SK-N-SH (cell line): ENCODE results near the gene PPP2R5C. TPM values are rescaled to one million over a fixed set of nuclear protein-coding genes. Genes with fewer than 3 reads are reported as not detected.

Source experiments
- CTCF ChIA-PET: fragments of 300-600, 350-600 bp; formaldehyde crosslinking; extraction: SDS; loops from one replicate; lab custom pipeline; 2021; lab: Yijun Ruan, JAX
- POLR2A ChIA-PET: fragments of 350-600 bp; sonication (Branson Sonifier 250); formaldehyde crosslinking; extraction: SDS; loops from one replicate; lab custom pipeline; 2020; ENCODE audit warnings: antibody characterized with exemption, inconsistent platforms; lab: Yijun Ruan, JAX
- DNase-seq: peaks from one replicate; pipeline ENCODE4 v3.0.0; 2012
- H2AFZ ChIP-seq: fragments of 200-600 bp; sonication (generic); 2 replicates; pipeline ENCODE4 v1.8.1; 2016; ENCODE audit warnings: antibody characterized with exemption, mild to moderate bottlenecking, low read depth
- H3F3A ChIP-seq: fragments of 200-600 bp; sonication (generic); replicated peaks from 2 replicates; pipeline ENCODE3; 2016; ENCODE audit warnings: antibody characterized with exemption, mild to moderate bottlenecking; ENCODE audit not compliant: insufficient read depth
- H3K27ac ChIP-seq, 2 experiments: fragments of 200-500 bp in 1 of 2; fragments of 200-600 bp in 1 of 2; sonication (Bioruptor generic) in 1 of 2; sonication (generic), shearing (Covaris generic) in 1 of 2; 2 replicates each; pipeline versions ENCODE4 v1.5.1 to v1.6.1; 2014 to 2016; ENCODE audit warnings: low read depth in 2 of 2, inconsistent platforms in 1 of 2, low read length in 1 of 2, mild to moderate bottlenecking in 1 of 2, mixed read lengths in 1 of 2
- H3K27me3 ChIP-seq: fragments of 200-600 bp; sonication (generic), shearing (Covaris generic); 2 replicates; pipeline ENCODE4 v1.6.1; 2016; ENCODE audit warnings: mixed run types; ENCODE audit not compliant: insufficient read depth
- H3K36me3 ChIP-seq, 2 experiments: fragments of 200-500 bp in 1 of 2; fragments of 200-600 bp in 1 of 2; sonication (Bioruptor generic) in 1 of 2; sonication (generic) in 1 of 2; replicated peaks in 1 of 2; 2 replicates each; pipeline versions ENCODE3 to v1.5.1; 2014 to 2016; ENCODE audit warnings: low read length in 1 of 2, mild to moderate bottlenecking in 1 of 2; ENCODE audit not compliant: insufficient read depth in 2 of 2, control insufficient read depth in 1 of 2
- H3K4me1 ChIP-seq, 2 experiments: fragments of 200-500 bp in 1 of 2; fragments of 200-600 bp in 1 of 2; sonication (Bioruptor generic) in 1 of 2; sonication (generic), shearing (Covaris generic) in 1 of 2; 2 replicates each; pipeline versions ENCODE4 v1.5.1 to v1.6.1; 2014 to 2016; ENCODE audit warnings: low read depth in 1 of 2, low read length in 1 of 2, mixed run types in 1 of 2; ENCODE audit not compliant: insufficient read depth in 2 of 2, control insufficient read depth in 1 of 2
- H3K4me2 ChIP-seq: fragments of 200-600 bp; sonication (generic), shearing (Covaris generic); 2 replicates; pipeline ENCODE4 v1.6.1; 2017; ENCODE audit warnings: mixed run types
- H3K4me3 ChIP-seq, 2 experiments: fragments of 200-500 bp in 1 of 2; fragments of 200-600 bp in 1 of 2; sonication (Bioruptor generic) in 1 of 2; sonication (generic), shearing (Covaris generic) in 1 of 2; 2 replicates each; pipeline versions ENCODE4 v1.5.1 to v1.8.1; 2014 to 2016; ENCODE audit warnings: low read depth in 2 of 2, inconsistent platforms in 1 of 2, low read length in 1 of 2, mild to moderate bottlenecking in 1 of 2, mixed read lengths in 1 of 2, moderate library complexity in 1 of 2
- H3K79me2 ChIP-seq: fragments of 200-600 bp; sonication (generic); 2 replicates; pipeline ENCODE4 v1.8.1; 2017; ENCODE audit warnings: mild to moderate bottlenecking; ENCODE audit not compliant: insufficient read depth
- H3K9ac ChIP-seq: fragments of 200-600 bp; sonication (generic); 2 replicates; pipeline ENCODE4 v1.6.1; 2017; ENCODE audit warnings: mixed run types
- H3K9me2 ChIP-seq: fragments of 200-600 bp; sonication (generic); 2 replicates; pipeline ENCODE4 v1.6.1; 2017; ENCODE audit warnings: mixed run types
- H3K9me3 ChIP-seq: fragments of 200-600 bp; sonication (generic); 2 replicates; pipeline ENCODE4 v1.6.1; 2017; ENCODE audit warnings: mixed run types, mild to moderate bottlenecking, moderate library complexity
- H4K20me1 ChIP-seq: fragments of 200-600 bp; sonication (generic); 2 replicates; pipeline ENCODE4 v1.6.1; 2017; ENCODE audit warnings: mild to moderate bottlenecking, mixed run types; ENCODE audit not compliant: insufficient read depth
- CHD2 ChIP-seq: fragments of 150-350 bp; IDR thresholded peaks from 2 replicates; pipeline ENCODE4 v1.6.1; 2018; ENCODE audit warnings: low read length; ENCODE audit not compliant: partially characterized antibody
- GABPA ChIP-seq: IDR thresholded peaks from 2 replicates; pipeline ENCODE4 v1.4.0; 2012; ENCODE audit warnings: low read depth, mild to moderate bottlenecking
- GATA2 ChIP-seq: sonication (generic); formaldehyde crosslinking; IDR thresholded peaks from 2 replicates; pipeline ENCODE4 v1.5.0; 2020; ENCODE audit warnings: mild to moderate bottlenecking, missing genetic modification reagents
- IRF3 ChIP-seq: fragments of 150-350 bp; IDR thresholded peaks from 2 replicates; pipeline ENCODE4 v1.6.1; 2016; ENCODE audit warnings: mild to moderate bottlenecking, low read depth, low read length
- JUND ChIP-seq: IDR thresholded peaks from 2 replicates; pipeline ENCODE4 v1.4.0; 2012
- MAX ChIP-seq: IDR thresholded peaks from 2 replicates; pipeline ENCODE4 v1.4.0; 2012; ENCODE audit warnings: low read depth
- MEF2A ChIP-seq: IDR thresholded peaks from 2 replicates; pipeline ENCODE4 v1.4.0; 2012; ENCODE audit warnings: low read depth, borderline replicate concordance
- NFIC ChIP-seq: IDR thresholded peaks from 2 replicates; pipeline ENCODE4 v1.4.0; 2012; ENCODE audit warnings: borderline replicate concordance
- NRF1 ChIP-seq: IDR thresholded peaks from 2 replicates; pipeline ENCODE4 v1.6.1; 2012; ENCODE audit warnings: low read depth, mild to moderate bottlenecking, low read length
- RXRA ChIP-seq: IDR thresholded peaks from 2 replicates; pipeline ENCODE4 v1.4.0; 2012; ENCODE audit warnings: low read depth, mild to moderate bottlenecking, borderline replicate concordance
- SIN3A ChIP-seq: IDR thresholded peaks from 2 replicates; pipeline ENCODE4 v1.6.1; 2012; ENCODE audit warnings: low read depth, mild to moderate bottlenecking, low read length, moderate library complexity, borderline replicate concordance
- SMC3 ChIP-seq: IDR thresholded peaks from 2 replicates; pipeline ENCODE4 v1.6.1; 2012; ENCODE audit warnings: low read depth, low read length, improper control_type of control experiment
- USF2 ChIP-seq: fragments of 150-350 bp; IDR thresholded peaks from 2 replicates; pipeline ENCODE4 v1.6.1; 2017; ENCODE audit warnings: antibody characterized with exemption, low read length, low read depth, borderline replicate concordance
- WGBS: methylation state at CpG from one replicate; pipeline ENCODE4 v1.1.6; 2017; ENCODE audit warnings: low lambda C conversion rate; 5-methylcytosine and 5-hydroxymethylcytosine counted together
- polyA plus RNA-seq, 3 experiments: library from polyadenylated mRNA; depleted of rRNA; stranded (reverse); fragments of >200 nt; gene quantifications; 2 replicates each; pipeline ENCODE4 v1.2.3, GENCODE V29; 2012

The PPP2R5C gene
- polyA plus RNA-seq, 1 of the 3 experiments (the other 2 are of a cell fraction), result 43.7 TPM

- WGBS, result 93% methylated on average over 10 of the region's 10 CpGs
- POLR2A ChIA-PET, result no interaction called here
Measured at GRCh38 chr14:101763941-101764709, 2.6 kb downstream of the PPP2R5C start.

More at GRCh38 chr14:101763941-101764709, 2.6 kb downstream of the PPP2R5C start:
- no peak for DNase-seq
- Histone ChIP-seq H3K36me3 (peaks cover 25 to 33% of the 10 kb centered on the region in 2 experiments), H2AFZ (no peak overlapping the region), H3K4me1 (peaks cover 3 to 23% of the 10 kb centered on the region in 2 experiments; a peak in 2 of 4 replicates), H3K27me3 (no peaks in the 10 kb centered on the region)
- CTCF ChIA-PET, result interaction anchor here (0.6 to 2.1 kb wide), 3 partner anchors 45 to 204 kb away, joined by 3 to 9 read pairs (median 3); no protein-coding TSS in a partner anchor
- TF ChIP-seq SIN3A, result no peak
- no peak for TF ChIP-seq USF2
- TF ChIP-seq CHD2, result no peak
- no peak for TF ChIP-seq NFIC
- no peak for TF ChIP-seq JUND
- no peak for TF ChIP-seq NRF1
- no peak for TF ChIP-seq IRF3
- TF ChIP-seq GABPA, result no peak
- no peak for TF ChIP-seq SMC3
- no peak for TF ChIP-seq MAX
- TF ChIP-seq MEF2A, result no peak
- no peak for TF ChIP-seq RXRA
- no peak for TF ChIP-seq GATA2 (CRISPR knock-in tag)
- TF ChIP-seq, all 33 proteins: peak for 0
- no peak overlapping the region for H3K4me2 ChIP-seq
- H3K79me2 ChIP-seq, result peaks cover 11% of the 10 kb centered on the region; the same call in 1 of the 2 replicates
- peaks cover 4% of the 10 kb centered on the region for H3F3A ChIP-seq
- H3K4me3 ChIP-seq, result no peak overlapping the region
- no peaks in the 10 kb centered on the region for H3K9me2 ChIP-seq
- H3K9ac ChIP-seq, result no peak overlapping the region
- no peaks in the 10 kb centered on the region for H3K9me3 ChIP-seq
- no peaks in the 10 kb centered on the region for H4K20me1 ChIP-seq
- peak overlapping the region in 1 of 2 experiments; percentile 8; a peak in 1 of 4 replicates for H3K27ac ChIP-seq
